Adrenal gland (tissue), 12 donors: Measurements from ENCODE around the gene SUN2. TPM values are rescaled to one million over a fixed set of nuclear protein-coding genes. Genes with fewer than 3 reads are reported as not detected.
A peak's percentile ranks its signal among the peaks of the same experiment; 100 is the strongest.

Experiments
- DNase-seq, 7 donors: peaks; one replicate each; pipeline ENCODE4 v3.0.0-alpha.2; 2019 to 2020
- H3K27ac ChIP-seq, 5 donors: fragments of 200-600 bp; sonication (generic) in 4 of 5; 1 replicate in 3 of 5; 2 replicates in 2 of 5; pipeline versions ENCODE4 v1.5.1 to v1.8.0; 2016 to 2020; ENCODE audit warnings: mild to moderate bottlenecking in 1 of 5
- H3K27me3 ChIP-seq: fragments of 200-600 bp; 2 replicates; pipeline ENCODE4 v1.8.0; 2021
- H3K36me3 ChIP-seq, 2 donors: fragments of 200-600 bp; replicated peaks in 1 of 2; 1 replicate in 1 of 2; 2 replicates in 1 of 2; pipeline versions ENCODE4 v1.5.1 to v1.8.0; 2018 to 2022
- H3K4me1 ChIP-seq, 2 donors: fragments of 200-600 bp; replicated peaks in 1 of 2; 1 replicate in 1 of 2; 2 replicates in 1 of 2; pipeline versions ENCODE4 v1.5.1 to v1.8.0; 2018 to 2021
- H3K4me3 ChIP-seq, 4 donors: fragments of 200-600 bp; sonication (generic) in 3 of 4; one replicate each; pipeline ENCODE4 v1.5.1; 2016 to 2018
- H3K9me3 ChIP-seq, 3 donors: fragments of 200-600 bp; sonication (generic) in 1 of 3; replicated peaks in 1 of 3; 1 replicate in 2 of 3; 2 replicates in 1 of 3; pipeline versions ENCODE4 v1.5.1 to v1.8.0; 2016 to 2021
- POLR2A ChIP-seq, 2 donors: fragments of 450-650 bp; IDR thresholded peaks; one replicate each; pipeline ENCODE4 v1.6.1; 2017; ENCODE audit warnings: antibody characterized with exemption in 2 of 2, mild to moderate bottlenecking in 2 of 2, moderate library complexity in 1 of 2
- WGBS, 4 donors: extraction: QIAGEN DNeasy Blood & Tissue Kit in 2 of 4; methylation state at CpG; one replicate each; pipeline versions ENCODE4 v1.1.5 to v1.1.7; 2013 to 2017; 5-methylcytosine and 5-hydroxymethylcytosine counted together
- intact Hi-C, 2 donors: fragments of 100-400 bp; cut with DNase I; formaldehyde crosslinking; loops; one replicate each; pipeline versions ENCODE4 v1.14.1 to v1.15.0; 2022 to 2023
- polyA plus RNA-seq, 3 donors: library from polyadenylated mRNA; stranded (reverse); fragments of 200-250 nt in 2 of 3; fragments of 350-450 nt in 1 of 3; fragmentation: Illumina TruSeq in 1 of 3; extraction: RNeasy Lipid Tissue Mini Kit (QIAGEN cat#74804) in 1 of 3; gene quantifications; one replicate each; pipeline ENCODE4 v1.2.3, GENCODE V29; 2013 to 2014
- total RNA-seq, 9 donors: library from RNA; depleted of rRNA in 4 of 9; stranded (reverse); fragments of >200 nt in 4 of 9; fragments of 120-200 nt in 1 of 9; fragmentation: NEBNext Ultra II Directional in 1 of 9; extraction: Animal tissue kit (Norgen Biotek cat#: 25700) in 1 of 9; gene quantifications; one replicate each; pipeline versions ENCODE4 v1.1.0 to v1.2.4, GENCODE V29; 2013 to 2023
- TF ChIP-seq, protein P1 (sequence below), 6 experiments: fragments of 450-650 bp in 4 of 6; fragments of 200-600 bp in 2 of 6; sonication (generic) in 1 of 6; IDR thresholded peaks; 1 replicate in 5 of 6; 2 replicates in 1 of 6; pipeline versions ENCODE4 v1.5.1 to v1.8.0; 2016 to 2021; ENCODE audit warnings: antibody characterized with exemption in 6 of 6, mild to moderate bottlenecking in 2 of 6, moderate library complexity in 1 of 6
- donor health status: healthy with polysubstance abuse.
- donor health status: Bipolar disorder and iron deficiency.
- donor health status: DM: yes; HTN: yes; CAD: no.
- donor health status: DM: no; HTN: no; CAD: no.
- donor health status: DM: no; HTN: no; CAD: no.
- donor health status: DM: yes; HTN: yes; CAD: no.

The SUN2 gene
- total and polyA plus RNA-seq, 12 donors: 13.0 to 196 (median 86.9) TPM

DNA sequence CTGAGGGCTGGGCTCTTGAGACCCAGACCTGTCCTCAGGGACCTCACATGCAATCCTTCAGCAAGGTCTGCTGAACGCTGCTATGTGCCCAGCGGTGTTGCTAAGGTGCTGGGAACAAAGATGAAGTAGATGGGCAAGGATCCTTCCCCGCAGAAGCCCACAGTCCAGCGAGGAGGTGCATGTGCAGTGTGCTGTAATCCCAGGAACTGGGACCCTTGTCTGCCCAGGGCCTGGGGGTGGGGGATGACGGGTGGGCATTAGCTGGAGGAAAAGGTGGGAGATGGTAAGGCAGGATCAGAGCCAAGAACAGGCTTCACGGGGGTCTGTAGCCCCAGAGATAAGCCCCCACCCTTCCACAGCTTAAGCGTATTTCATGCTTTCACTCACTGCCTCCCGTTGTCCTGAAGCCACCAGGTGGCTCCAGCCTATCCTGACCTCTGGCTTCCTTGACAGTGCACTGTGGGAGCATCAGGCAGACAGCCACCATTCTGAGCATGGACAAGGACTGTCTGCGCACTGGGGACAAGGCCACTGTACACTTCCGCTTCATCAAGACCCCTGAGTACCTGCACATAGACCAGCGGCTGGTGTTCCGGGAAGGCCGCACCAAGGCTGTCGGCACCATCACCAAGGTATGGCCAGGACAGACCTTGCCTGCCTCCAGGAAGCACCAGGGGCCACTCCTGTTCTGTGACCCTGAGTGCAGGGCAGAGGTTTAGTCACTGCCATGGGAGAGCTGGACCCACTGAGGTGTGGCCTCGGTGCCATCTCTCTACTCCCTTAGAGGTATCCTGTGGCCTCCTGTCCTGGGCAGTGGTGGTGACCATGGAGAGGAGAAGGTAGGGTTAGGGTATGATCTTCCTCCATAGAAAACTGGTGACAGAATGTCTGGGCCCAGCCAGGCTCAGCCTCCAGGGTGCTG is 28.0 kb downstream of the SUN2 start:
- Histone ChIP-seq H3K27ac (peak overlapping the region in 2 of 5 donors; percentile 45 to 48), H3K4me3 (no peak overlapping the region), H3K27me3 (no peaks in the 10 kb centered on the region), H3K9me3 (no peaks in the 10 kb centered on the region), H3K36me3 (peaks cover 0 to 94% of the 10 kb centered on the region in 2 donors), H3K4me1 (peaks cover 0 to 15% of the 10 kb centered on the region in 2 donors)
- DNase-seq: peak in 1 of 7 donors; percentile 20
- no peak for TF ChIP-seq POLR2A (IDR thresholded peaks at IDR 0.05)
- TF ChIP-seq, protein P1, sequence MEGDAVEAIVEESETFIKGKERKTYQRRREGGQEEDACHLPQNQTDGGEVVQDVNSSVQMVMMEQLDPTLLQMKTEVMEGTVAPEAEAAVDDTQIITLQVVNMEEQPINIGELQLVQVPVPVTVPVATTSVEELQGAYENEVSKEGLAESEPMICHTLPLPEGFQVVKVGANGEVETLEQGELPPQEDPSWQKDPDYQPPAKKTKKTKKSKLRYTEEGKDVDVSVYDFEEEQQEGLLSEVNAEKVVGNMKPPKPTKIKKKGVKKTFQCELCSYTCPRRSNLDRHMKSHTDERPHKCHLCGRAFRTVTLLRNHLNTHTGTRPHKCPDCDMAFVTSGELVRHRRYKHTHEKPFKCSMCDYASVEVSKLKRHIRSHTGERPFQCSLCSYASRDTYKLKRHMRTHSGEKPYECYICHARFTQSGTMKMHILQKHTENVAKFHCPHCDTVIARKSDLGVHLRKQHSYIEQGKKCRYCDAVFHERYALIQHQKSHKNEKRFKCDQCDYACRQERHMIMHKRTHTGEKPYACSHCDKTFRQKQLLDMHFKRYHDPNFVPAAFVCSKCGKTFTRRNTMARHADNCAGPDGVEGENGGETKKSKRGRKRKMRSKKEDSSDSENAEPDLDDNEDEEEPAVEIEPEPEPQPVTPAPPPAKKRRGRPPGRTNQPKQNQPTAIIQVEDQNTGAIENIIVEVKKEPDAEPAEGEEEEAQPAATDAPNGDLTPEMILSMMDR (IDR thresholded peaks at IDR 0.05): no peak
- 87 to 95% (median 91%) methylated on average over 9 to 15 of the region's 15 CpGs for WGBS, 4 donors
- intact Hi-C loops: no loop called here

DNA sequence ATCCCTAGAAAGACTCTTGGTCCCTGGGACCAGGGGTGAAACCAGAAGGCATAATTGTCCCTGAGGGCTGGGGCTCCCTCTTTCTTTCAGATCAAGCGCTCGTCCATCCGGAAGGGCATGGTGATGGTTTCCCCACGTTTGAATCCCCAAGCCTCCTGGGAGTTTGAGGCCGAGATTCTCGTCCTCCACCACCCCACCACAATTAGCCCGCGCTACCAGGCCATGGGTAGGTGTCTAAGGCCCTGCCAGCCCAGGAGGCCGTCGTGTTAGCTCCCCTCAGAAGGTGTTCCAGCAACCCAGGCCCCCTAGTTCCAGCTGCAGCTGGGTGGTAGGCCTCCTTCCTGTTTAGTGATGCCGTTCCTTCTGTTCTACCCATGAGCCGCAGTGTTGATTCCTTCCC is 28.7 kb downstream of the SUN2 start:
- Histone ChIP-seq H3K4me1 (peaks cover 0 to 15% of the 10 kb centered on the region in 2 donors), H3K27ac (no peak overlapping the region), H3K9me3 (no peaks in the 10 kb centered on the region), H3K36me3 (peaks cover 0 to 97% of the 10 kb centered on the region in 2 donors), H3K4me3 (no peak overlapping the region), H3K27me3 (no peaks in the 10 kb centered on the region)
- TF ChIP-seq, protein P1 (IDR thresholded peaks at IDR 0.05): no peak
- no peak for TF ChIP-seq POLR2A (IDR thresholded peaks at IDR 0.05)
- intact Hi-C loops: no loop called here
- WGBS, 4 donors: 93 to 95% (median 94%) methylated on average over 12 of the region's 12 CpGs
- DNase-seq: peak in 1 of 7 donors; percentile 11

DNA sequence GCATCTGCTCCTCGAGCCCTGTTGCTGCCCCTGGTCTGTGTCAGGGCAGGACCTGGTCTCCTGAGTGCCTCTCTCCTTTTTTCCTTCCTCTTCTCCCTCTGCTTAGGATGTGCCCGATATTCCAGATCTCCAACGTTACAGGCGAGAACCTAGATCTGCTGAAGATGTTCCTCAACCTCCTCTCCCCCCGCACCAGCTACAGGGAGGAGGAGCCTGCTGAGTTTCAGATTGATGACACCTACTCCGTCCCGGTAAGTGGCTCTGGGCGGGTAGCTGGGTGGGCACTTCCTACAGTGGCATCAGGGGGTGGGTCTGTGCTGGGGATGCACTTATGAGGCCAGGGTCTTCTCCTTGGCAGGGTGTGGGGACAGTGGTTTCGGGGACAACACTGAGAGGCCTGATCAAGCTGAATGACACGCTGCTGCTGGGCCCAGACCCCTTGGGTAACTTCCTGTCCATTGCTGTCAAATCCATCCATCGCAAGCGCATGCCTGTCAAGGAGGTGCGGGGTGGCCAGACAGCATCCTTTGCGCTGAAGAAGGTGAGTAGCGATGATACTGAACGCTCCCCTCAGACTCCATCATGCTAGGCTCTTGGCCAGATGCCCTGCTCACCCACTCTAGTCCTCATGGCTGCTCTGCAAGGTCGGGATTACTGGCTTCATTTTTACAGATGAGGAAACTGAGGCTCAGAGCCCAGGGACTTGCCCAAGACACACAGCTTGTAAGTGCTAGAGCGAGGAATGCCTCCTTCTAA is 29.7 kb downstream of the SUN2 start:
- DNase-seq: peak in 1 of 7 donors; percentile 13
- intact Hi-C loops: no loop called here
- 90 to 93% (median 92%) methylated on average over 16 to 18 of the region's 18 CpGs for WGBS, 4 donors
- H3K27me3 ChIP-seq: no peaks in the 10 kb centered on the region
- no peak overlapping the region for H3K4me3 ChIP-seq
- TF ChIP-seq, protein P1 (IDR thresholded peaks at IDR 0.05): no peak
- no peak for TF ChIP-seq POLR2A (IDR thresholded peaks at IDR 0.05)
- H3K36me3 ChIP-seq: peaks cover 0 to 98% of the 10 kb centered on the region in 2 donors
- no peak overlapping the region for H3K27ac ChIP-seq
- no peaks in the 10 kb centered on the region for H3K9me3 ChIP-seq
- H3K4me1 ChIP-seq: peaks cover 0 to 15% of the 10 kb centered on the region in 2 donors

DNA sequence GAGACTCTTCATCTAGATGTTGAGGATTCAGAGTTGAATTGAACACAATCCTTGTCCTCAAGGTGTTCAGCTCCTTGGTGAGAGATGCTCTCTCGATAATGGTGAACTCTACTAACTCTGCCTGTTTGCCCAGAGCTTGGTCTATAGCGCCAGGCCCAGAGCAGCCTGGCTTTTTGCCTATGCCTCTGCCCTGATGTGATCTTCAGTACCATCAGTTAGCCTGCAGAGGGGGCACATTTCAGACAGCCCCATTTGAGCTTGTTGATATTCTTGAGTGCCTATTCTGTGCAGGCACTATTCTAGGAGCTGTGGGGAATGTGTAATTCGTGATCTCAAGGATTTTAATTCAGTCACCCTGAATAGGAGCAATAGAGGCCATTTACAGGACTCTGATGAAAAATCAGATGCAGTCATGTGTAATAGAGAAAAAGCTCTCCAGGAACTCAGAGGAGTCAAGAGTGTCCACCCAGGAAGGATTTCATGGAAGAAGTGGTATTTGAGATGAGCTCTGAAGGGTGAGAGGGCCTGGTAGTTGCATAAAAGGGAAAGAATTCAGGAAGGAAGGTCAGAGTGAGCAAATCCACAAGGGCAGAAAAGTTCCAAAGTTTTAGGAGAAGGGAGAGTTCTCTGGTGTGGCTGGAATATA is 30.7 kb downstream of the SUN2 start:
- peak in 2 of 7 donors; percentile 29 to 53 for DNase-seq
- peaks cover 0 to 94% of the 10 kb centered on the region in 2 donors for H3K36me3 ChIP-seq
- intact Hi-C loops: no loop called here

More for the DNA sequence above, 30.7 kb downstream of the SUN2 start:
- TF ChIP-seq, protein P1 (IDR thresholded peaks at IDR 0.05): peak; percentile 10 to 38 (median 31)
- TF ChIP-seq POLR2A (IDR thresholded peaks at IDR 0.05): no peak
- H3K9me3 ChIP-seq: no peaks in the 10 kb centered on the region
- 56 to 77% (median 63%) methylated on average over 3 of the region's 3 CpGs for WGBS, 4 donors
- no peaks in the 10 kb centered on the region for H3K27me3 ChIP-seq
- H3K4me3 ChIP-seq: no peak overlapping the region
- H3K27ac ChIP-seq: no peak overlapping the region
- peaks cover 0 to 15% of the 10 kb centered on the region in 2 donors for H3K4me1 ChIP-seq
